ENCODE results near the gene CR2.
"Not testable (repeated sequence)": the region's sequence is repeated elsewhere in the genome, so short reads cannot be mapped to it uniquely, and the experiment has no call there.

- TF ChIP-seq ZNF274 (IDR thresholded peaks at IDR 0.05; ENCODE audit: low read depth, low read length); YY1 (IDR thresholded peaks at IDR 0.05; ENCODE audit: insufficient read depth, insufficient read length); SUZ12 (IDR thresholded peaks at IDR 0.05; ENCODE audit: extremely low read depth, insufficient read depth, insufficient read length): not testable (repeated sequence)
These were observed 41.2 kb downstream of the CR2 start for GRCh38 chr1:207495281-207495680.
